ENCODE measurements around the gene ZNF536. TPM values are rescaled to one million over a fixed set of nuclear protein-coding genes. Genes with fewer than 3 reads are reported as not detected.
"Not testable (repeated sequence)": the region's sequence is repeated elsewhere in the genome, so short reads cannot be mapped to it uniquely, and the experiment has no call there.

ZNF536 gene
- total and polyA plus RNA-seq, 2 donors from 2014 or later: 0.19 to 0.25 TPM

- Histone ChIP-seq H3K27me3 (ENCODE audit: control insufficient read depth, insufficient read depth, low read length) (no peaks in the 10 kb centered on the region), H3K36me3 (ENCODE audit: control insufficient read depth in 2 of 3, insufficient read depth in 3 of 3, low read length in 3 of 3) (no peaks in the 10 kb centered on the region), H3K4me1 (ENCODE audit: control insufficient read depth in 2 of 3, insufficient read depth in 2 of 3, low read depth in 1 of 3, low read length in 3 of 3) (peaks cover 0 to 7% (median 0%) of the 10 kb centered on the region in 3 donors), H3K4me3 (ENCODE audit: low read length in 3 of 3) (no peak overlapping the region), H3K9me3 (ENCODE audit: control insufficient read depth in 2 of 3, insufficient read depth in 1 of 3, low read length in 3 of 3) (no peaks in the 10 kb centered on the region), H3K9ac (ENCODE audit: low read length in 3 of 3) (no peak overlapping the region), H3K27ac (ENCODE audit: low read depth in 2 of 2, low read length in 2 of 2) (no peak overlapping the region)
- FAIRE-seq (no peak), DNase-seq (no peak)
- intact Hi-C loops (cut with DNase I): no loop called here
- TF ChIP-seq CTCF (IDR thresholded peaks at IDR 0.05; ENCODE audit: borderline replicate concordance, extremely low read depth, insufficient read depth): no peak
Observed at GRCh38 chr19:30444253-30444671, 72.1 kb downstream of the ZNF536 start.

- intact Hi-C loops (cut with DNase I): no loop called here
- Histone ChIP-seq H3K9ac (ENCODE audit: low read length in 3 of 3) (no peak overlapping the region), H3K36me3 (ENCODE audit: control insufficient read depth in 2 of 3, insufficient read depth in 3 of 3, low read length in 3 of 3) (no peaks in the 10 kb centered on the region), H3K4me1 (ENCODE audit: control insufficient read depth in 2 of 3, insufficient read depth in 2 of 3, low read depth in 1 of 3, low read length in 3 of 3) (peaks cover 2 to 10% (median 5%) of the 10 kb centered on the region in 3 donors), H3K9me3 (ENCODE audit: control insufficient read depth in 2 of 3, insufficient read depth in 1 of 3, low read length in 3 of 3) (no peaks in the 10 kb centered on the region), H3K27me3 (ENCODE audit: control insufficient read depth, insufficient read depth, low read length) (no peaks in the 10 kb centered on the region), H3K27ac (ENCODE audit: low read depth in 2 of 2, low read length in 2 of 2) (no peak overlapping the region), H3K4me3 (ENCODE audit: low read length in 3 of 3) (no peak overlapping the region)
- DNase-seq: no peak
- FAIRE-seq: no peak
- TF ChIP-seq CTCF (IDR thresholded peaks at IDR 0.05; ENCODE audit: borderline replicate concordance, extremely low read depth, insufficient read depth): no peak
Observed at GRCh38 chr19:30444686-30445232, 72.6 kb downstream of the ZNF536 start.

GRCh38 chr19:30445385-30445784 is 73.2 kb downstream of the ZNF536 start:
- H3K36me3 ChIP-seq (ENCODE audit: control insufficient read depth in 2 of 3, insufficient read depth in 3 of 3, low read length in 3 of 3): no peaks in the 10 kb centered on the region
- no peak overlapping the region for H3K4me3 ChIP-seq (ENCODE audit: low read length in 3 of 3)
- H3K27ac ChIP-seq (ENCODE audit: low read depth in 2 of 2, low read length in 2 of 2): no peak overlapping the region
- no peaks in the 10 kb centered on the region for H3K9me3 ChIP-seq (ENCODE audit: control insufficient read depth in 2 of 3, insufficient read depth in 1 of 3, low read length in 3 of 3)
- no peaks in the 10 kb centered on the region for H3K27me3 ChIP-seq (ENCODE audit: control insufficient read depth, insufficient read depth, low read length)
- FAIRE-seq: no peak
- no peak for DNase-seq
- no peak for TF ChIP-seq CTCF (IDR thresholded peaks at IDR 0.05; ENCODE audit: borderline replicate concordance, extremely low read depth, insufficient read depth)
- H3K9ac ChIP-seq (ENCODE audit: low read length in 3 of 3): no peak overlapping the region
- H3K4me1 ChIP-seq (ENCODE audit: control insufficient read depth in 2 of 3, insufficient read depth in 2 of 3, low read depth in 1 of 3, low read length in 3 of 3): peaks cover 2 to 10% (median 6%) of the 10 kb centered on the region in 3 donors
- intact Hi-C loops (cut with DNase I): no loop called here

- DNase-seq; intact Hi-C loops (cut with DNase I); H3K36me3 ChIP-seq (ENCODE audit: control insufficient read depth in 2 of 3, insufficient read depth in 3 of 3, low read length in 3 of 3); H3K27me3 ChIP-seq (ENCODE audit: control insufficient read depth, insufficient read depth, low read length); H3K27ac ChIP-seq (ENCODE audit: low read depth in 2 of 2, low read length in 2 of 2); H3K9me3 ChIP-seq (ENCODE audit: control insufficient read depth in 2 of 3, insufficient read depth in 1 of 3, low read length in 3 of 3); H3K9ac ChIP-seq (ENCODE audit: low read length in 3 of 3); H3K4me1 ChIP-seq (ENCODE audit: control insufficient read depth in 2 of 3, insufficient read depth in 2 of 3, low read depth in 1 of 3, low read length in 3 of 3); H3K4me3 ChIP-seq (ENCODE audit: low read length in 3 of 3); FAIRE-seq: not testable (repeated sequence)
Observed at GRCh38 chr19:30446120-30446519, 73.9 kb downstream of the ZNF536 start.
